ENCODE data around the gene GNAI2.

GRCh38 chr3:50288387-50289007, 52.5 kb downstream of the GNAI2 start:
- no peak for TF ChIP-seq EZH2phosphoT487 (IDR thresholded peaks at IDR 0.05; ENCODE audit: borderline replicate concordance)
- TF ChIP-seq CTCF (conservative IDR thresholded peaks at IDR 0.05; ENCODE audit: low read length): no peak
